SK-N-SH (cell line): ENCODE data around the gene ANKS1B. TPM values are rescaled to one million over a fixed set of nuclear protein-coding genes. Genes with fewer than 3 reads are reported as not detected.

Source experiments
- CTCF ChIA-PET: fragments of 300-600, 350-600 bp; formaldehyde crosslinking; extraction: SDS; loops from one replicate; lab custom pipeline; 2021; lab: Yijun Ruan, JAX
- POLR2A ChIA-PET: fragments of 350-600 bp; sonication (Branson Sonifier 250); formaldehyde crosslinking; extraction: SDS; loops from one replicate; lab custom pipeline; 2020; ENCODE audit warnings: antibody characterized with exemption, inconsistent platforms; lab: Yijun Ruan, JAX
- DNase-seq: peaks from one replicate; pipeline ENCODE4 v3.0.0; 2012
- H2AFZ ChIP-seq: fragments of 200-600 bp; sonication (generic); 2 replicates; pipeline ENCODE4 v1.8.1; 2016; ENCODE audit warnings: antibody characterized with exemption, mild to moderate bottlenecking, low read depth
- H3F3A ChIP-seq: fragments of 200-600 bp; sonication (generic); replicated peaks from 2 replicates; pipeline ENCODE3; 2016; ENCODE audit warnings: antibody characterized with exemption, mild to moderate bottlenecking; ENCODE audit not compliant: insufficient read depth
- H3K27ac ChIP-seq, 2 experiments: fragments of 200-500 bp in 1 of 2; fragments of 200-600 bp in 1 of 2; sonication (Bioruptor generic) in 1 of 2; sonication (generic), shearing (Covaris generic) in 1 of 2; 2 replicates each; pipeline versions ENCODE4 v1.5.1 to v1.6.1; 2014 to 2016; ENCODE audit warnings: low read depth in 2 of 2, inconsistent platforms in 1 of 2, low read length in 1 of 2, mild to moderate bottlenecking in 1 of 2, mixed read lengths in 1 of 2
- H3K27me3 ChIP-seq: fragments of 200-600 bp; sonication (generic), shearing (Covaris generic); 2 replicates; pipeline ENCODE4 v1.6.1; 2016; ENCODE audit warnings: mixed run types; ENCODE audit not compliant: insufficient read depth
- H3K36me3 ChIP-seq, 2 experiments: fragments of 200-500 bp in 1 of 2; fragments of 200-600 bp in 1 of 2; sonication (Bioruptor generic) in 1 of 2; sonication (generic) in 1 of 2; replicated peaks in 1 of 2; 2 replicates each; pipeline versions ENCODE3 to v1.5.1; 2014 to 2016; ENCODE audit warnings: low read length in 1 of 2, mild to moderate bottlenecking in 1 of 2; ENCODE audit not compliant: insufficient read depth in 2 of 2, control insufficient read depth in 1 of 2
- H3K4me1 ChIP-seq, 2 experiments: fragments of 200-500 bp in 1 of 2; fragments of 200-600 bp in 1 of 2; sonication (Bioruptor generic) in 1 of 2; sonication (generic), shearing (Covaris generic) in 1 of 2; 2 replicates each; pipeline versions ENCODE4 v1.5.1 to v1.6.1; 2014 to 2016; ENCODE audit warnings: low read depth in 1 of 2, low read length in 1 of 2, mixed run types in 1 of 2; ENCODE audit not compliant: insufficient read depth in 2 of 2, control insufficient read depth in 1 of 2
- H3K4me2 ChIP-seq: fragments of 200-600 bp; sonication (generic), shearing (Covaris generic); 2 replicates; pipeline ENCODE4 v1.6.1; 2017; ENCODE audit warnings: mixed run types
- H3K4me3 ChIP-seq, 2 experiments: fragments of 200-500 bp in 1 of 2; fragments of 200-600 bp in 1 of 2; sonication (Bioruptor generic) in 1 of 2; sonication (generic), shearing (Covaris generic) in 1 of 2; 2 replicates each; pipeline versions ENCODE4 v1.5.1 to v1.8.1; 2014 to 2016; ENCODE audit warnings: low read depth in 2 of 2, inconsistent platforms in 1 of 2, low read length in 1 of 2, mild to moderate bottlenecking in 1 of 2, mixed read lengths in 1 of 2, moderate library complexity in 1 of 2
- H3K79me2 ChIP-seq: fragments of 200-600 bp; sonication (generic); 2 replicates; pipeline ENCODE4 v1.8.1; 2017; ENCODE audit warnings: mild to moderate bottlenecking; ENCODE audit not compliant: insufficient read depth
- H3K9ac ChIP-seq: fragments of 200-600 bp; sonication (generic); 2 replicates; pipeline ENCODE4 v1.6.1; 2017; ENCODE audit warnings: mixed run types
- H3K9me2 ChIP-seq: fragments of 200-600 bp; sonication (generic); 2 replicates; pipeline ENCODE4 v1.6.1; 2017; ENCODE audit warnings: mixed run types
- H3K9me3 ChIP-seq: fragments of 200-600 bp; sonication (generic); 2 replicates; pipeline ENCODE4 v1.6.1; 2017; ENCODE audit warnings: mixed run types, mild to moderate bottlenecking, moderate library complexity
- H4K20me1 ChIP-seq: fragments of 200-600 bp; sonication (generic); 2 replicates; pipeline ENCODE4 v1.6.1; 2017; ENCODE audit warnings: mild to moderate bottlenecking, mixed run types; ENCODE audit not compliant: insufficient read depth
- CTCF ChIP-seq: fragments of 200-600 bp; sonication (generic); IDR thresholded peaks from 2 replicates; pipeline ENCODE4 v1.6.1; 2017; ENCODE audit warnings: antibody characterized with exemption, mild to moderate bottlenecking, moderate library complexity
- ELF1 ChIP-seq: IDR thresholded peaks from 2 replicates; pipeline ENCODE4 v1.4.0; 2012
- FOXJ3 ChIP-seq: sonication (generic); formaldehyde crosslinking; IDR thresholded peaks from 2 replicates; pipeline ENCODE4 v1.5.1; 2020; ENCODE audit warnings: mild to moderate bottlenecking, missing genetic modification reagents
- GATA2 ChIP-seq: sonication (generic); formaldehyde crosslinking; IDR thresholded peaks from 2 replicates; pipeline ENCODE4 v1.5.0; 2020; ENCODE audit warnings: mild to moderate bottlenecking, missing genetic modification reagents
- JUND ChIP-seq: IDR thresholded peaks from 2 replicates; pipeline ENCODE4 v1.4.0; 2012
- MAX ChIP-seq: IDR thresholded peaks from 2 replicates; pipeline ENCODE4 v1.4.0; 2012; ENCODE audit warnings: low read depth
- MEF2A ChIP-seq: IDR thresholded peaks from 2 replicates; pipeline ENCODE4 v1.4.0; 2012; ENCODE audit warnings: low read depth, borderline replicate concordance
- NFIC ChIP-seq: IDR thresholded peaks from 2 replicates; pipeline ENCODE4 v1.4.0; 2012; ENCODE audit warnings: borderline replicate concordance
- NRF1 ChIP-seq: IDR thresholded peaks from 2 replicates; pipeline ENCODE4 v1.6.1; 2012; ENCODE audit warnings: low read depth, mild to moderate bottlenecking, low read length
- PBX3 ChIP-seq: IDR thresholded peaks from 2 replicates; pipeline ENCODE4; 2012
- RAD21 ChIP-seq: IDR thresholded peaks from 2 replicates; pipeline ENCODE4 v1.6.1; 2012; ENCODE audit warnings: mild to moderate bottlenecking, low read length
- RCOR1 ChIP-seq: fragments of 150-350 bp; IDR thresholded peaks from 2 replicates; pipeline ENCODE4 v1.6.1; 2017; ENCODE audit warnings: antibody characterized with exemption, low read length
- RXRA ChIP-seq: IDR thresholded peaks from 2 replicates; pipeline ENCODE4 v1.4.0; 2012; ENCODE audit warnings: low read depth, mild to moderate bottlenecking, borderline replicate concordance
- TEAD4 ChIP-seq: IDR thresholded peaks from 2 replicates; pipeline ENCODE4 v1.4.0; 2012; ENCODE audit warnings: mild to moderate bottlenecking, borderline replicate concordance; ENCODE audit not compliant: insufficient read depth
- USF1 ChIP-seq: IDR thresholded peaks from 2 replicates; pipeline ENCODE4 v1.4.0; 2012; ENCODE audit warnings: low read depth, borderline replicate concordance
- ZBTB33 ChIP-seq: IDR thresholded peaks from 2 replicates; pipeline ENCODE4 v1.4.0; 2012; ENCODE audit warnings: low read depth, borderline replicate concordance
- polyA plus RNA-seq, 3 experiments: library from polyadenylated mRNA; depleted of rRNA; stranded (reverse); fragments of >200 nt; gene quantifications; 2 replicates each; pipeline ENCODE4 v1.2.3, GENCODE V29; 2012

ANKS1B gene
- polyA plus RNA-seq, 1 of the 3 experiments (the other 2 are of a cell fraction) = 1.8 TPM

- TF ChIP-seq USF1 = no peak
- no peak for TF ChIP-seq NFIC
- no peak for TF ChIP-seq GATA2 (CRISPR knock-in tag)
- TF ChIP-seq MAX = no peak
- no peak for TF ChIP-seq TEAD4
- no peak for TF ChIP-seq RXRA
- no peak for TF ChIP-seq RAD21
- no peak for TF ChIP-seq JUND
- no peak for TF ChIP-seq RCOR1
- TF ChIP-seq CTCF = no peak
- TF ChIP-seq MEF2A = no peak
- TF ChIP-seq, all 33 proteins: peak for 0
Observed at GRCh38 chr12:99119943-99120342, 864.8 kb downstream of the ANKS1B start (continued).

GRCh38 chr12:99119449-99119848 lies 865.3 kb downstream of the ANKS1B start:
- H3K27ac ChIP-seq = no peak overlapping the region
- H3K9me3 ChIP-seq = no peaks in the 10 kb centered on the region
- H3K4me1 ChIP-seq = no peaks in the 10 kb centered on the region; a peak in 2 of 4 replicates
- no peak for DNase-seq
- no peak overlapping the region for H3K9ac ChIP-seq
- H3K4me2 ChIP-seq = no peak overlapping the region
- no peaks in the 10 kb centered on the region for H3K36me3 ChIP-seq
- no peak overlapping the region for H2AFZ ChIP-seq
- TF ChIP-seq NRF1 (no peak), ELF1 (no peak), FOXJ3 (no peak), JUND (no peak), MAX (no peak), PBX3 (no peak), RAD21 (no peak), ZBTB33 (no peak)
- CTCF ChIA-PET = no interaction called here
- no peak overlapping the region for H3K4me3 ChIP-seq
- H3K9me2 ChIP-seq = no peaks in the 10 kb centered on the region
- H4K20me1 ChIP-seq = no peaks in the 10 kb centered on the region
- POLR2A ChIA-PET = no interaction called here
- no peaks in the 10 kb centered on the region for H3F3A ChIP-seq
- no peaks in the 10 kb centered on the region for H3K27me3 ChIP-seq
- H3K79me2 ChIP-seq = no peaks in the 10 kb centered on the region
